GM21717 (cell line): ENCODE measurements around the gene CSRNP2.
"Not testable (repeated sequence)": the region's sequence is repeated elsewhere in the genome, so short reads cannot be mapped to it uniquely, and the experiment has no call there.

Experiments used
- ATAC-seq: cut with Tn5 transposase; IDR thresholded peaks from one replicate; pipeline ENCODE4 v1.9.1; 2021; ENCODE audit warnings: mild to moderate bottlenecking, moderate library complexity; ENCODE audit not compliant: unreplicated experiment

Gene CSRNP2

DNA sequence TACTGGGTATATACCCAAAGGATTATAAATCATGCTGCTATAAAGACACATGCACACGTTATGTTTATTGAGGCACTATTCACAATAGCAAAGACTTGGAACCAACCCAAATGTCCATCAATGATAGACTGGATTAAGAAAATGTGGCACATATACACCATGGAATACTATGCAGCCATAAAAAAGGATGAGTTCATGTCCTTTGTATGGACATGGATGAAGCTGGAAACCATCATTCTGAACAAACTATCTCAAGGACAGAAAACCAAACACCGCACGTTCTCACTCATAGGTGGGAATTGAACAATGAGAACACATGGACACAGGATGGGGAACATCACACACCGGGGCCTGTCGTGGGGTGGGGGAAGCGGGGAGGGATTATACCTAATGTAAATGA, 4.5 kb downstream of the CSRNP2 start:
- not testable (repeated sequence) for ATAC-seq

DNA sequence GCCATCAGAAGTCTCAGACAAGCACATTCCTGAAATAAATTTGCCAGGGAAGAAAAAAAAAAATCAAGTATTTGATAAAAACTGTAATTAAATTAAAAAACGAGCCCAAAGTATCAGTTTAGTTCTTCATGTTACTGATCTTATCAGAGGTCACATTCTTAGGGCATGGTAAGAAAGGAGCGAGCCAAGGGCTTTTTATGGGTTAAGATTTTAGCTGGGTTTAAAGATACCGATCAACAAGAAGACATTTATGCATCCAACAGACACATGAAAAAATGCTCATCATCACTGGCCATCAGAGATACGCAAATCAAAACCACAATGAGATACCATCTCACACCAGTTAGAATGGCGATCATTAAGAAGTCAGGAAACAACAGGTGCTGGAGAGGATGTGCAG, 5.0 kb downstream of the CSRNP2 start:
- not testable (repeated sequence) for ATAC-seq

DNA sequence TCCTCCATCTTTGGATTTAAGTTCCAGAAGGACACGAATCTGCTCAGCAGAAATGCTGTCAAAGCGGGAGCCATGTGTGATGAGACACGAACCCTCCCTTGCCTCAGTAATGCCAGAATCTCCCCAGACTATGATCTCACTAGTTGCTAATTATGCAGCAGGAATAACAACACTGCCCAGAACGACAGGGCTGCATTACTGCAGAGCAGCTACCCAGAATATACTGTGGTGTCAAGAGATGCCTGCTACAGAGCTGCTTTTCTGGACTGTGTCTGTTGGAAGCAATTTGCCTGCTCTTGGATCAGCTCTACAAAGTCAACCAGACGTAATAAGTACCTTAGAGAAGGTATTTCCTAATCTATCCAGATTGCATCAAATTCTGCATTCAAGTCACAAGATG, 5.5 kb downstream of the CSRNP2 start:
- no peak for ATAC-seq

DNA sequence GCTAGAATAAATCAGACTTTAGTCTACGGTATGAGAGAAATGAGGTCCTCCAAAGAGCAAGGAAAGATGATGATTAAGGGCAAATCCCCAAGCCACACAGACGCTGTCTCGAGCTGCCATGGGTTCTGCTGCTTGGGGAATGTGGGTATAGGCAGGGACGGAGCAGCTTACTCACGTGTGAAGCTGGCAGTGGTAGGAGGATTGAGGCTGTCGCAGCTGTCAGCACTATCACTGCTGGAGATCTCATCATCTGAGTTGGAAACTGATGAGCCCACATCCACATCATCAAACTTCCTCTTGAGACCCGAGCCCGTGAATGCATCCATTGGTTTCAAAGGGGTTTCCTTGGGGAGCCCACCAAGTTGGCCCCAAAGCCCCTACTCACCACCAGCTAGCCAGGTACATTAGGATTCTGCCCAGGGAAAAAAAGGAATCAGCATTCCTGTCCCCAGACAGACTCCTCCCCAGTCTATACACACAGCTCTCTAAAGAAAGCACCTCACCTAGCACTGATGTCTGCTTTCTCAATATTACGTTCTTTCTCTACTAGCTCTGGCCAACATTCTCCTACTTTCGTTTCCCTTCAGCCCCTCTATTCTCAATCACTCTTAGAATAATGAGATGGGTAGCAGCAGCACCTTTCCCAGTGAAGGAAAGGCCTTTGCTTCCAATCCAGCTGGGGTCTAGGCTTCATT, 7.0 kb downstream of the CSRNP2 start:
- no peak for ATAC-seq

DNA sequence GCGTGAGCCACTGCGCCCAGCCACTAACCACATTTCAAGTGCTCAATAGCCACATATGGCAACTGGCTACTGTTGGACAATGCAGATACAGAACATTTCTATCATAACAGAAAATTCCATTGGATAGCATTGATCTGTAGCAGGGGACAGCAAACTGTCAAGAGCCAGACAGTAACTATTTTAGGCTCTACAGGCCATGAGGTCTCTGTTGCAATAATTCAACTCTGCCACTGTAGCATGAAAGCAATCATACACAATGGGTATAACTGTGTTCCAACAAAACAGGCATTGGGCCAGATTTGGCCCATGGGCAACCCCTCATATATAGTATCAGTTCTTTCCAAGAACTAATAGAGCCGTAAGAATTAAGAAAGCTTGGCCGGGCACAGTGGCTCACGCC, 8.0 kb downstream of the CSRNP2 start:
- ATAC-seq = no peak

DNA sequence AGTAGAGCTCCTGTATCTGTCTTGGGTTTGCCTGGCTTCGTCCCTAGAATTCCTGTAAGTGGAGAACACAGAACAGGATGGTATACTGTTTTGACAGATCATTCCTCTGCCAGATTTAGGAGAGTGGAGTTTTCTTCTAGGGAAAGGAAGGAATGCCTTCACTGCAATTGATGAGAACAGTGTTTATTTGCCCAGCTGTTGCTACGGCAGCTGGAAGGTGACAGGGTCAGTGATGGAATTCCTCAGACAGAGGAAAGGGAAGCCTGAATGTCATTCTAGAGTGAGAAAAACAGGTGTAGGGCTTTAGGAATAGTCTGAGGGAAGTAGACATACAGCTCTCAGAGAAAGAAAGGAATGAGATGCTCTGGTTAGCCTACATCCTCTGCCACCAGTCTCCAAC, 11.7 kb downstream of the CSRNP2 start:
- ATAC-seq = no peak

DNA sequence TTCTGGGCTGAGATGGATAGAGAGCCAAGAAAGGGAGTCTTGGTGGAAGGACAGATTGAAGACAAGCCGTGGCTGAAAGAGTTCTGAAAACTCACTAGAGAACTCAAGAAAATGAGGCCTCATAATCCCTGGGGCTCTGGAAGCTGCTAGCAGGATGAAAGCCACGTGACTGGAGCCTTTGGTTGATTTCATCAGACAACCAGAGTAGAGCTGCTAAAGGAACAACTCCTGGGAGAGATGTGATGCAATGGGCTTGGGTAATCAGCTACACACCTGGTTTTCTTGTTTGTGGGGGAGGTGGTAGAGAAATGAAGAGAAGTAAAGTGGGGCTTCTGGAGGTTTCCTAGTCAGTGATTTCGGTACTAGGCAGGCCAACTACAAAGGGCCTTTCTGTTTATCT, 13.4 kb downstream of the CSRNP2 start:
- ATAC-seq = no peak

DNA sequence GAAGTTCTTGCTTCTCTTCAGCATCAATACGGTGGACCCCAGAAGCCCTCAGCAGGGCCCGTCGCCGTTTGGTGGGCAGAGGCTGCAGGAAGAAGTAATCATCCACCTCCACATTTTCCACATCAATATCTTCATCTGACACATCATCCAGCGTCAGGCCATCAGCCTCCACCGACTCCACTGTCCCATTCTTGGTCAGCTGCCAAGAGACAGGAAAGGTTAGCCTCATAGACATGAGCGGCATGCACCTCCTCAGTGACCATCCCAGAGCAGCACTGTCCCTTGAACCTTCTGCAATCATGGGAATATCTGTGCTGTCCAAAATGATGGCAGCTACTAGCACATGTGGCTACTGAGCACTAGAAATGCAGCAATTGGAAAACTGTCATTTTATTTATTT, 15.6 kb downstream of the CSRNP2 start:
- ATAC-seq = no peak

DNA sequence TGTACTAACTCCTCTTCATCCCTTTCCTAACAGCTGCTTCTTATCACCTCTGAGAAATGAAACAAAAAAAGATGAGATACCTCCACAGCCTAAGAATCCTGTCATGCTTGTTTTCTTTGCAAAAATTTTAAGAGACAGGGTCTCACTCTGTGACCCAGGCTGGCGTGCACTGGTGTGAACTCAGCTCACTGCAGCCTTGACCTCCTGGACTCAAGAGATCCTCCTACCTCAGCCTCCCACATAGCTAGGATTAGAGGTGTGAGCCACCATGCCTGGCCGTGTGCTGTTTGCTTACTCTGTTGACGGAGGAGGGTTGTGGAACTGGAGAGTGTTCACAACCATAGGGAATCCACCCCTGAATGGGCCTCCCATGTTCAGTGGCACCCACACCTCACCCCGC, 16.2 kb downstream of the CSRNP2 start:
- no peak for ATAC-seq

DNA sequence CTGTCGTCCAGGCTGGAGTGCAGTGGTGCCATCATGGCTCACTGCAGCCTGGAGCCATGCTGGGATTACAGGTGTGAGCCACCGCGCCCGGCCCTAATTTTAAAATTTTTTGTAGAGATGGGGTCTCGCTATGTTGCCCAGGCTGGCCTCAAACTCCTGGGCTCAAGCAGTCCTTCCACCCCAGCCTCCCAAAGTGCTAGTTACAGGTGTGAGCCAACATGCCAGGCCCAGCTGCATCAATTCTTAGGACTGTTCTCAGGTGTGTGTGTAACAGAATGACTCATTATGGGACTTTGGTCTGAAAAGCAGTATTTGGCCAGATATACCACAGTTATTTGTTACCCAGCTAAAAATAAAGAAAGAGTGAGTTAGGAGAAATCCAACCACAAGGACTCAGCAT, 17.9 kb downstream of the CSRNP2 start:
- no peak for ATAC-seq

DNA sequence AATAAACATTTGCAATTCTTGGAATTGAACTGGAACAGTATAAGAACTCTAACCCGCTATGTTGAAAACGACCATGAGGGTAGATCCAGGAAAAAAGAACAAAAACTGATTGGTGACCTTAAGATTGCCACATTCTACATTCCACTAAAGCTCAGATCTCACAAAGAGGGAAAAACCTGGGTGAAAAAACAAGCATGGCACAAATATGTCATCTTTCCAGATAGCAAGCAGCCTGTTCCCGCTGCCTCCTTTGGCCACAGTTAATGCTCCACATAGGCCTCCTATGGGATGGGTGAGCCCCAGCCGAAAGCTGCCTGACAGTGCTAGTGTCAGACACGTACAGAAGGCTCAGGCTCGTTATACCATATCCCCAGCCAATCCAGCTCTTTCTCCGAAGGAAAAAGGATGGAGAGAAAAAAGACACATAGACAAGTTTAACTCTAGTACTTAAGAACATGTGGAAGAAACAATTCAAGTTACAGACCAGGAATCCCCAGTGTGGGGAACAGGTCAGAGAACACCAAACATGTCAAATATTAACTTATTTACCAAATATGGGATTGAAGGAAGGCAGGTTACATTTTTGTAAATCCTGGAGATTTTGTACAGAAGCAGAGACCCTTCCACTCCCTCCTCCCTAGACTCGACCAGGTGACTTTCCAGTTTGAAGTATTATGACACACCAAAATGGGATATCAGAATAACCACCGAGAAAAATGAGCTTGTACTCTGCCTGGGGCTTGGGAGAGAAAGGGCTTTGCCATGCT, 20.6 kb downstream of the CSRNP2 start:
- ATAC-seq = no peak

DNA sequence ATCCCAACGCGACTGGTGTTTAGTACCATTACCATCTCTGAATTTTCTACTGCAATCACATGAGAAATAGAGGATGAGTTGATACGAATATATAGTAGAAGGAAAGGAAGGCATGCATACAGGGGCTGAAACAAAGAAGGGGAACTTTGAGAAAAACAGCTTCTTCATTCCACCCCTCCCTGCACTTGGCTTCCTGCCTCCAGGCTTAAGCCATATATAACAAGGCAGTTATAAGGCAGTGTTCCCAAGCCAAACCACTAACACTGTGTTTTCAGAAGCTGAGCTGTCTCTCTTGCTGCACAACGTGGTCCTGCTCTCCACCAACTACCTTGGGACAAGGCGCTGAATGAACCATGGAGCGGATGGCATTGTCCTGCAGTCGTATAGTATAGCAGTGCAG, 24.3 kb downstream of the CSRNP2 start:
- no peak for ATAC-seq

DNA sequence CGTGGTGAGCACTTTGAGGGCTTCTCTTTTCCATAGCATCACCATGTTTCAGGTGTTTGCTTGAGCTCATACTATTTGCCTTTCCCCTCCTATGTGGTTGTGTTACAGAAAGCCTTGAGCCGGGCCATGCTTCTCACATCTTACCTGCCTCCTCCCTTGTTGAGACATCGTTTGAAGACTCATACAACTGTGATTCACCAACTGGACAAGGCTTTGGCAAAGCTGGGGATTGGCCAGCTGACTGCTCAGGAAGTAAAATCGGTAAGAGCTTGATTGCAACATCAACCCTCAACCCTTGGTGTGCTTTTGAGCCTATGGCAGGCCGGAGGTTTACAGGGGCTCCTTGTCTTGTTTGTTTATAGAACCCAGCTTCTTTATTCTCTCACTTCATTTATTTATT, 27.2 kb downstream of the CSRNP2 start:
- ATAC-seq = no peak

DNA sequence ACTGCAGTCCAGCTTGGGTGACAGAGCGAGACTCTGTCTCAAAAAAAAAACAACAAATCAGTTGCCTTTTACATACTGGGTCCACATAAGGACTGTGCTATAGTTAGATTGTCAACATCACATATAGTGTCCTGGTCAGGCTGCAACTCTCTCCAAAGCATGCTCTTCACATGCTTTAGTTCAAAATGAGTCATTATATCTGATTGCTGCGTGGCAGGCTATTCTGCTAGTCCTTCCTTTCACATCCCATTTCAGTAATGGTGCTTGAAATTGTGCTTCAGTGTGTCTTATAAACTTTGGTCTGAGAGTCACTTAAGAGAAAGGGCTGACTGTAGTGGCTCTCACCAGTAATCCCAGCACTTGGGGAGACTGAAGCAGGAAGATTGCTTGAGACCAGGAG, 28.3 kb downstream of the CSRNP2 start:
- ATAC-seq = no peak

DNA sequence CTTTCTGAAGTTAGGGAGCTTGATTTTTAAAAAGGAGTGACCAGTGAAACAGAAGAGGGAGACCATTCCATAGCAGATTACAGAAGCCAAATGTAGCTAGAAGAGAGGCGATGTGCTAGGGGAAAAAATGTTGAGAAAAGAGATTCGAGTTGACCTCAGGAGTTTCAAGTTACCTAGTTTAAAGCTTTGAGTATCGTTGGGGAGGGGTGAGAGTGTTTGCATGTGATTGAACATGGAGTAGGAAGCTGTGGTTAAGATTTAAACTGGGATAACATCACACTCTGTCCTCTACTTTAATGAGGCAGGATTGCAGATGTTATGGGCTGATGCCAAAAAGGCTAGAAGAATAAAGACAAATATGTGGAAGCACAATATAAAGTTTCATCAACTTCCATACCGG, 31.6 kb downstream of the CSRNP2 start:
- ATAC-seq = no peak

DNA sequence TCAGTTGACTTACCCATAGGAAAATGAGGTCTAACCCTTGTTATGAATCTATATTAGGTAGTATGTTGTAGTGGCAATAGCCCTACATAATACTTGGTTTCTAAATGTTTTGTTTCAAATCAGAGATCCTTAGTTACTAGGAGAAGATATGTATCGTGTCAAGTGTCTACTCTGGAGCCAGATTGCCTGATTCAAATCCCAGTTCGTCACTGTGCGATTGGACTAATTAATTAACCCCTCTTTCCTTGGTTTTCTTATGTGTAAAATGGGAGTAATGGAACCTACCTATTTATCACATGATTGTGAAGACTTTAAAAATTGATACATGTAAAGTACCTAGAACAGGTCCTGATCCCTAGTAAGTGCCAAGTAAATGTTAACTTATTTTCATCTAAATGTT, 33.9 kb downstream of the CSRNP2 start:
- no peak for ATAC-seq

DNA sequence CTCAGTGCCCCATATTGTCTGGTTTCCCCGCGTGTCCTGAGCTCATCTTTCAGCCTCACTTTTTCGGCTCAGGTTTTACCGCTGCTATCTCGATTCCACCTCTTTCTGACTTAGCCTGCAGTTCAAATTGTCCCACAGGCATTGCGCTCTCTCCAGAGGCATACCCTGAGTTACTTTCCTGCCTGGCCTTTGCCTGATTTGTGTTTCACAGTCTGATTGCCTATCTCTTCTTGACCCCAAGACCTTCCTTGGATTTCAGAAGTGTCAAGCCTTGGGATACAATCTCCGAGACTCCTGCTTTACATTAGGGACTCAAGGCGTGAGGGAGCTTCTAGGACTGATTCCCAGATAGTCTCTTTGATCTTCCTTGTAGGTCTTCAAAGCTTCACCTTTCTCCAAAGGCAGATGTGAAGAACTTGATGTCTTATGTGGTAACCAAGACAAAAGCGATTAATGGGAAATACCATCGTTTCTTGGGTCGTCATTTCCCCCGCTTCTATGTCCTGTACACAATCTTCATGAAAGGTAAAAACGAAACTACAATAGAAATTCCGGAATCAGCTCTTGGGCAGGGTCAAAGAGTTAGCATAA, 34.6 kb downstream of the CSRNP2 start:
- no peak for ATAC-seq

DNA sequence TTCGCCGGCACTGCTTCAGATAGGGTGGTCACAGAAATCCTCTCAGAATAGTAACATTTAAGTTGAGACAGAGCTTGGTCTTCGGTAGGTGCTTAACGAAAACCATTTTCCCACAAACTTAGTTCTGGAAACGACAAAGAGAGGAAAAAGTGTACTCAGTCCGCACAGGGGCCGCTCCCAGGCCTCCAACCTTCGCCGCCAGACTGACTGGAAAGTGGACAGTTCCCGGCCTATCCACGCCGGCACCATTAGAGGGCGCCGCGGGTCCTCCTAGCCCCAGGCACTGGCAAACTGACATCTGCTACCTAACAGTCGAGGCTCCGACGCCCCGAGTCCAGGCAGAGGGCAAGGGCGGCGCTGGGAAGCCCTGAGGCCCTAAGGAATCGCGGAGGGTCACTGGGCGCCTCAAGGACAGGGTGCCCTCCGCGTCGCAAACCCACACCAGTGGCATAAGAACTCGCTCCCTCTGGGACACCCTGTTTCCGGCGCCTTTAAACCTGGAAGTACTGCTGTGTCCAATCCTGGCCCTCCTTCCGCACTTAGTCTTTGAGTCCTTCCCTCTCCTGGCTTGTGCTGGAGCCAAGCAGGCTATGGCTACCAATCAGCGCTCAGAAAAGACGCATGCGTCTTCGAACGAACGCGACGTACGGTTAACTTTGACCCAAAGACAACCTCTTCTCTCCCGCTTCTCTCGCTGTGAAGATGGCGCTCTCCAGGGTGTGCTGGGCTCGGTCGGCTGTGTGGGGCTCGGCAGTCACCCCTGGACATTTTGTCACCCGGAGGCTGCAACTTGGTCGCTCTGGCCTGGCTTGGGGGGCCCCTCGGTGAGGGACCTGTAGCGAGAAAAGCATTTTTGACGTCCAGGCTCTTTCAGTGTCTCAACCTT, 35.5 kb downstream of the CSRNP2 start, which contains the start of gene LETMD1:
TSS of gene LETMD1 (plus strand) at position 673 of the 886 bp plus-strand sequence. CDS start at position 703, 30 bp downstream.
- ATAC-seq = peak; percentile 94

DNA sequence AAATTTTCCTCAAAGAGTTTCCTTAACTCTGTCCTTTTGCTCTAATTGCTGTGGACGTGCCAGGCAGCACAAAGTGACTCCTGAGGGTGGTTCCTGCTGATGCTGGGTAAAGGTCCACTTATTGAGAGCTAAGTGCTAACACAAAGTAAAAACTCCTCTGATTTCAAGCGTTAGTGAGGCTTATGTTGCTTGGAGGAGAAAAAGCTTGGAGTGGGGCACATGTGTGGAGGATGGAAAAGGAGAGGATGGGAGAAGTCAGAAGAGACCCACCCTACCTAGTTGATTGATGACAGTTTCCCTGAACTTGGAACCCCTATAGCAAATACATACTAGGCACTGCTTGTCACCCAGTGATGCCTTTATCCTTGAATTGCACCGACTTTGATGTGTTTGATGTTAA, 47.1 kb downstream of the CSRNP2 start:
- no peak for ATAC-seq

DNA sequence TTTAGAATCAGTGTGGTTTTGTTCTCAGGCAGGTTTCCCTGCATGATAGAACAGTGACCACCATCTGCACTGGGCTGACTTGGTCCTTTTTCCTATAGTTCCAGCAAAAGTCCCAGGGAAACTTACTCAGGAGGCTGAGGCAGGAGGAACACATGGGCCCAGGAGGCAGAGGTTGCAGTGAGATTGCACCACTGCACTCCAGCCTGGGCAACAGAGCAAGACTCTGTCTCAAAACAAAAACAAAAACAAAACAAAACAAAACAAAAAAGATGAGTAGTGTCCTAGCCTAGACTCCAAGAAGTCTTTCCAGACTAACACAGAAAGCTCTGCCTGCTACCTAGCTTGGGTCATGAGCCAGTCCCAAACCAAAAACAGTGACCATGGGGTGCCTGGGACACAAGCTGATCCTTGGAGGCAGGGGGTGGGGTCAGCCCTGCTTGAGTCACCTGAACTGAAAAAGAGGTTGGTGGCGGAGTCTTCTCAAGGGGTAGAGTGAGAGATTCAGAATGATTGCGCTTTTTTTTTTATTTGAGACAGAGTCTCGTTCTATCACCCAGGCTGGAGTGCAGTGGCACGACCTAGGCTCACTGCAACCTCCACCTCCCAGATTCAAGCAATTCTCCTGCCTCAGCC, 49.8 kb downstream of the CSRNP2 start:
- ATAC-seq = no peak

DNA sequence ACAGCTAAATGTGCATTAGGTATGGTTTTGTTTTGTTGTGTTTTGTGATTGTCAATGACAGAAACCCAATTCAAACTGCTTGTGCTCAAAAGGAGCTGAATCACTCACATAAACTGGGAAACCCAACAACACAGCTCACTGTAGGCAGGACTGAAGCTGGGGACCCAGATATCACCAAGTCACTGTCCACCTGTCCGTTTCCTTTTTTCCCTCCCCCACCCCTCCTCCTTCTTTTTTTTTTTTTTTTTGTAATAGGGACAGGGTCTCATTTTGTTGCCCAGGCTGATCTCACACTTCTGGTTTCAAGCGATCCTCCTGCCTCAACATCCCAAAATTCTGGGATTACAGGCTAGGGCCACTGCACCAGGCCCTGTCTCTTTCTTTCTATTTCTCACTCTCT, 50.3 kb downstream of the CSRNP2 start:
- ATAC-seq = no peak
